ENCODE measurements around the gene NECTIN1.

DNA sequence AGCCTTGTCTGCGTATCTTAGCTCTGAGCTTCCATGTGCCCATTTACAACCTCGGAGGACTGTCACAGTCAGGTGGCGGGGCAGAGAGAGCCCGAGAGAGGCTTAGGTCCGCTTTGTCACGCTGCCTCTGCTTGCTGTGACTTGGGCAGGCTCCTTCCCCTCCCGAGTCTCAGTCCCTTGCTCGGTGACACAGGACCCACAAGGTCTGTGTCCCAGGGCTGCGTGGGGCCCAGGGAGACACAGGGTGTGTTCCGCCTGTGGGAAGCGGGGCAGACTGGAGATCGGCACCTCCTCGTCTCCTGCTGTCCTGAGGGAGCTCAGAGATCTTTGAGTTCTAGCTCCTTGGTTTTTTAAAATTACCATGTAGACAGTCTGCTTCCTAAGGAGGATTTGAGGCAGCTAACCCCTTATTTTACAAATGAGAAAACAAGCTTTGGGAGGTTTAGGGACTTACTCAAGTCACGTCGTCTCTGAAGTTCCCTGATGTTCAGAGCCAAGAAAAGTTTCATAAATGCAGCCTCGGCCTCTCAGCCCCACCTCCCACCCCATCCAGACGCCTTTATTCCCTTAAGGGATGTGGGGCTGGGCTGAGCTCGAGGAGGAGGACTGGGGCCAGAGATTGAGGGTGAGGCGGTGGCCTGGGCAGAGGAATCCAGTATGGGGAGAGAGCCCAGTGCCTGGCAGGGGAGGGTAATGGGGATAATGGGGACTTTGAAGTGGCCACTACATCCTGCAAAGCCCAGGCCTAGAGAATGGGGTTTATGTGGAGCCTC, 103.6 kb downstream of the NECTIN1 start:
- TF ChIP-seq POLR2AphosphoS5 (IDR thresholded peaks at IDR 0.05), result no peak
- no peak for TF ChIP-seq POLR2A (IDR thresholded peaks at IDR 0.05)
- TF ChIP-seq, protein P1, sequence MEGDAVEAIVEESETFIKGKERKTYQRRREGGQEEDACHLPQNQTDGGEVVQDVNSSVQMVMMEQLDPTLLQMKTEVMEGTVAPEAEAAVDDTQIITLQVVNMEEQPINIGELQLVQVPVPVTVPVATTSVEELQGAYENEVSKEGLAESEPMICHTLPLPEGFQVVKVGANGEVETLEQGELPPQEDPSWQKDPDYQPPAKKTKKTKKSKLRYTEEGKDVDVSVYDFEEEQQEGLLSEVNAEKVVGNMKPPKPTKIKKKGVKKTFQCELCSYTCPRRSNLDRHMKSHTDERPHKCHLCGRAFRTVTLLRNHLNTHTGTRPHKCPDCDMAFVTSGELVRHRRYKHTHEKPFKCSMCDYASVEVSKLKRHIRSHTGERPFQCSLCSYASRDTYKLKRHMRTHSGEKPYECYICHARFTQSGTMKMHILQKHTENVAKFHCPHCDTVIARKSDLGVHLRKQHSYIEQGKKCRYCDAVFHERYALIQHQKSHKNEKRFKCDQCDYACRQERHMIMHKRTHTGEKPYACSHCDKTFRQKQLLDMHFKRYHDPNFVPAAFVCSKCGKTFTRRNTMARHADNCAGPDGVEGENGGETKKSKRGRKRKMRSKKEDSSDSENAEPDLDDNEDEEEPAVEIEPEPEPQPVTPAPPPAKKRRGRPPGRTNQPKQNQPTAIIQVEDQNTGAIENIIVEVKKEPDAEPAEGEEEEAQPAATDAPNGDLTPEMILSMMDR (IDR thresholded peaks at IDR 0.05), result no peak
- TF ChIP-seq EP300 (IDR thresholded peaks at IDR 0.05), result no peak

Data from upper lobe of left lung (tissue), 4 donors.